SK-N-SH treated with all-trans-retinoic acid at 6 μM for 48 hours (cell line): ENCODE results near the gene FSD1L.

Experiments
- ARNTL ChIP-seq: fragments of 450-650 bp; formaldehyde crosslinking; IDR thresholded peaks from 2 replicates; pipeline ENCODE4 v1.5.0; 2020; ENCODE audit warnings: low read depth, mild to moderate bottlenecking, moderate library complexity, borderline replicate concordance
- CREB5 ChIP-seq: fragments of 250-450 bp; sonication (Bioruptor Pico); IDR thresholded peaks from 2 replicates; pipeline ENCODE4 v1.5.1; 2020; ENCODE audit warnings: low read depth, mild to moderate bottlenecking, moderate library complexity
- CSRNP3 ChIP-seq: fragments of 250-450 bp; sonication (Bioruptor Pico); IDR thresholded peaks from 2 replicates; pipeline ENCODE4 v1.5.1; 2021; ENCODE audit warnings: mild to moderate bottlenecking, moderate library complexity
- ESRRG ChIP-seq: fragments of 250-450 bp; sonication (Bioruptor Pico); IDR thresholded peaks from 2 replicates; pipeline ENCODE4 v1.6.1; 2021; ENCODE audit warnings: mild to moderate bottlenecking
- GLIS3 ChIP-seq: fragments of 250-450 bp; sonication (Bioruptor Pico); IDR thresholded peaks from 2 replicates; pipeline ENCODE4 v1.5.0; 2020; ENCODE audit warnings: mild to moderate bottlenecking, moderate library complexity
- ISL1 ChIP-seq: fragments of 250-450 bp; sonication (Bioruptor Pico); IDR thresholded peaks from 2 replicates; pipeline ENCODE4 v2.1.2; 2022; ENCODE audit warnings: mild to moderate bottlenecking, moderate library complexity
- OSR1 ChIP-seq: fragments of 250-450 bp; sonication (Bioruptor Pico); IDR thresholded peaks from 2 replicates; pipeline ENCODE4 v1.8.0; 2022; ENCODE audit warnings: moderate library complexity, mild to moderate bottlenecking, inconsistent platforms
- PATZ1 ChIP-seq: fragments of 250-450 bp; sonication (Bioruptor Pico); IDR thresholded peaks from 2 replicates; pipeline ENCODE4 v1.8.0; 2020; ENCODE audit warnings: mild to moderate bottlenecking, moderate library complexity, borderline replicate concordance
- RARB ChIP-seq: fragments of 250-450 bp; sonication (Bioruptor Pico); IDR thresholded peaks from 2 replicates; pipeline ENCODE4 v1.8.0; 2021; ENCODE audit warnings: mild to moderate bottlenecking, moderate library complexity
- ZNF70 ChIP-seq: fragments of 450-650 bp; formaldehyde crosslinking; IDR thresholded peaks from 2 replicates; pipeline ENCODE4 v1.5.0; 2020; ENCODE audit warnings: mild to moderate bottlenecking, moderate library complexity
- ZNF8 ChIP-seq: fragments of 450-650 bp; formaldehyde crosslinking; IDR thresholded peaks from 2 replicates; pipeline ENCODE4 v1.5.0; 2020; ENCODE audit warnings: mild to moderate bottlenecking, moderate library complexity

GRCh38 chr9:105438141-105438806 is 9.6 kb upstream of the FSD1L start:
- TF ChIP-seq CREB5 (CRISPR knock-in tag) (no peak), GLIS3 (CRISPR knock-in tag) (no peak), PATZ1 (CRISPR knock-in tag) (no peak), OSR1 (CRISPR knock-in tag) (no peak), CSRNP3 (CRISPR knock-in tag) (no peak), ZNF70 (no peak), RARB (CRISPR knock-in tag) (no peak), ARNTL (CRISPR knock-in tag) (no peak), ESRRG (CRISPR knock-in tag) (no peak), ISL1 (CRISPR knock-in tag) (no peak), ZNF8 (no peak)
